SK-N-MC (cell line): Measurements from ENCODE around the gene AOPEP.

Experiments used
- EZH2 ChIP-seq: fragments of 200-600 bp; sonication (generic); IDR thresholded peaks from one replicate; pipeline ENCODE4 v1.6.1; 2017; ENCODE audit warnings: antibody characterized with exemption
- POLR2AphosphoS5 ChIP-seq: IDR thresholded peaks from 2 replicates; pipeline ENCODE4 v1.6.1; 2012; ENCODE audit warnings: mild to moderate bottlenecking, low read depth, low read length, borderline replicate concordance

DNA sequence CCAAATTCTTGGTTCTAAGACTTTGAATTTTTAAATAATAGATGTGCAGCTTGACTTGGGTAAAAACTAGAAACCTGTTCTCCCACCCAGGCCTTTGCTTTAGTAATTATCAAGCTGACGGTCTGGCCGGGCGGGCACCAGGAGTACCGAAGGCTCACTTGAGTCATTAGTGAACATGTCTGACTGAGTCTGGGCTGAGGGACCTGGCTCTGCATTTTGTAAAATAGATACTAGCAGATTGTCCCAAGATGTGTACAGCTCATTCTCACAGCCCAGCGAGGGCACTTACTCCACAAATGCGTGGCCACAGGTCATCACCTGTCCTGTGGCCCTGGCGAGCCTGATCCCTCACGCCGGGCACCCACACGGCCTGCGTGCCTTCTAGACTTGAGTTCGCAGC is 374.8 kb downstream of the AOPEP start:
- TF ChIP-seq POLR2AphosphoS5: no peak
- TF ChIP-seq EZH2: no peak
